ENCODE results near the gene TNIK.

The TNIK gene

GRCh38 chr3:171150945-171151344 lies 309.3 kb downstream of the TNIK start:
- no peak for TF ChIP-seq CTCF (IDR thresholded peaks at IDR 0.05)
- DNase-seq (ENCODE audit: low spot score): no peak
- H3K27ac ChIP-seq: no peak overlapping the region
- no peak overlapping the region for H3K4me3 ChIP-seq

GRCh38 chr3:171149526-171150116 lies 310.6 kb downstream of the TNIK start:
- DNase-seq (ENCODE audit: low spot score): no peak
- Histone ChIP-seq H3K4me3 (no peak overlapping the region), H3K27ac (no peak overlapping the region)
- no peak for TF ChIP-seq CTCF (IDR thresholded peaks at IDR 0.05)

- Histone ChIP-seq H3K4me3 (no peak overlapping the region), H3K27ac (no peak overlapping the region)
- no peak for TF ChIP-seq CTCF (IDR thresholded peaks at IDR 0.05)
- DNase-seq (ENCODE audit: low spot score): no peak
Measured at GRCh38 chr3:171145798-171146197, 314.4 kb downstream of the TNIK start.

- TF ChIP-seq CTCF (IDR thresholded peaks at IDR 0.05): no peak
- Histone ChIP-seq H3K4me3 (no peak overlapping the region), H3K27ac (no peak overlapping the region)
- DNase-seq (ENCODE audit: low spot score): no peak
Measured at GRCh38 chr3:171142985-171143384, 317.2 kb downstream of the TNIK start.

- H3K27ac ChIP-seq: no peak overlapping the region
- TF ChIP-seq CTCF (IDR thresholded peaks at IDR 0.05): no peak
- no peak overlapping the region for H3K4me3 ChIP-seq
- no peak for DNase-seq (ENCODE audit: low spot score)
Measured at GRCh38 chr3:171140246-171140645, 320.0 kb downstream of the TNIK start.

GRCh38 chr3:171138027-171138426 lies 322.2 kb downstream of the TNIK start:
- H3K4me3 ChIP-seq: no peak overlapping the region
- no peak for DNase-seq (ENCODE audit: low spot score)
- H3K27ac ChIP-seq: no peak overlapping the region
- no peak for TF ChIP-seq CTCF (IDR thresholded peaks at IDR 0.05)

- no peak for TF ChIP-seq CTCF (IDR thresholded peaks at IDR 0.05)
- H3K27ac ChIP-seq: no peak overlapping the region
- DNase-seq (ENCODE audit: low spot score): no peak
- H3K4me3 ChIP-seq: no peak overlapping the region
Measured at GRCh38 chr3:171135549-171135948, 324.7 kb downstream of the TNIK start.

All from coronary artery (tissue), 2 donors.